GM19438 (cell line): ENCODE results near the gene RNU6-1.

ENCODE experiments used
- ATAC-seq: cut with Tn5 transposase; IDR thresholded peaks from one replicate; pipeline ENCODE4 v1.9.1; 2021; ENCODE audit warnings: low read depth; ENCODE audit not compliant: unreplicated experiment

Gene RNU6-1

GRCh38 chr15:67859331-67859946 lies 19.6 kb upstream of the RNU6-1 start:
- ATAC-seq, result no peak

- ATAC-seq, result no peak
Observed at GRCh38 chr15:67857220-67857619, 17.4 kb upstream of the RNU6-1 start.

GRCh38 chr15:67855842-67856241 lies 16.0 kb upstream of the RNU6-1 start:
- ATAC-seq, result no peak

- ATAC-seq, result no peak
Observed at GRCh38 chr15:67854358-67854757, 14.5 kb upstream of the RNU6-1 start.

GRCh38 chr15:67853454-67853853 lies 13.6 kb upstream of the RNU6-1 start:
- no peak for ATAC-seq

GRCh38 chr15:67852418-67852817 lies 12.6 kb upstream of the RNU6-1 start:
- ATAC-seq, result no peak

GRCh38 chr15:67850994-67851571 lies 11.2 kb upstream of the RNU6-1 start:
- no peak for ATAC-seq

- ATAC-seq, result no peak
Observed at GRCh38 chr15:67850336-67850735, 10.5 kb upstream of the RNU6-1 start.

GRCh38 chr15:67849538-67849937 lies 9.7 kb upstream of the RNU6-1 start:
- no peak for ATAC-seq

- no peak for ATAC-seq
Observed at GRCh38 chr15:67845974-67846373, 6.1 kb upstream of the RNU6-1 start.

GRCh38 chr15:67843571-67844387 lies 3.9 kb upstream of the RNU6-1 start:
- ATAC-seq, result no peak

- no peak for ATAC-seq
Observed at GRCh38 chr15:67843092-67843501, 3.3 kb upstream of the RNU6-1 start.

- no peak for ATAC-seq
Observed at GRCh38 chr15:67841513-67841762, 1.6 kb upstream of the RNU6-1 start.

GRCh38 chr15:67840749-67841512 lies 1.1 kb upstream of the RNU6-1 start:
- no peak for ATAC-seq

- no peak for ATAC-seq
Observed at GRCh38 chr15:67839499-67839928, 331 bp downstream of the RNU6-1 start.

- no peak for ATAC-seq
Observed at GRCh38 chr15:67838789-67839332, 984 bp downstream of the RNU6-1 start.

- ATAC-seq, result no peak
Observed at GRCh38 chr15:67836955-67837354, 2.9 kb downstream of the RNU6-1 start.

GRCh38 chr15:67836477-67836876 lies 3.4 kb downstream of the RNU6-1 start:
- ATAC-seq, result no peak

GRCh38 chr15:67836134-67836455 lies 3.8 kb downstream of the RNU6-1 start:
- no peak for ATAC-seq

- no peak for ATAC-seq
Observed at GRCh38 chr15:67835297-67836133, 4.3 kb downstream of the RNU6-1 start.
